Measurements from ENCODE around the gene MLLT1. TPM values are rescaled to one million over a fixed set of nuclear protein-coding genes. Genes with fewer than 3 reads are reported as not detected.
A peak's percentile ranks its signal among the peaks of the same experiment; 100 is the strongest.

Gene MLLT1
- total RNA-seq, 2 donors from 2014 or later: 31.3 to 51.8 TPM

DNA sequence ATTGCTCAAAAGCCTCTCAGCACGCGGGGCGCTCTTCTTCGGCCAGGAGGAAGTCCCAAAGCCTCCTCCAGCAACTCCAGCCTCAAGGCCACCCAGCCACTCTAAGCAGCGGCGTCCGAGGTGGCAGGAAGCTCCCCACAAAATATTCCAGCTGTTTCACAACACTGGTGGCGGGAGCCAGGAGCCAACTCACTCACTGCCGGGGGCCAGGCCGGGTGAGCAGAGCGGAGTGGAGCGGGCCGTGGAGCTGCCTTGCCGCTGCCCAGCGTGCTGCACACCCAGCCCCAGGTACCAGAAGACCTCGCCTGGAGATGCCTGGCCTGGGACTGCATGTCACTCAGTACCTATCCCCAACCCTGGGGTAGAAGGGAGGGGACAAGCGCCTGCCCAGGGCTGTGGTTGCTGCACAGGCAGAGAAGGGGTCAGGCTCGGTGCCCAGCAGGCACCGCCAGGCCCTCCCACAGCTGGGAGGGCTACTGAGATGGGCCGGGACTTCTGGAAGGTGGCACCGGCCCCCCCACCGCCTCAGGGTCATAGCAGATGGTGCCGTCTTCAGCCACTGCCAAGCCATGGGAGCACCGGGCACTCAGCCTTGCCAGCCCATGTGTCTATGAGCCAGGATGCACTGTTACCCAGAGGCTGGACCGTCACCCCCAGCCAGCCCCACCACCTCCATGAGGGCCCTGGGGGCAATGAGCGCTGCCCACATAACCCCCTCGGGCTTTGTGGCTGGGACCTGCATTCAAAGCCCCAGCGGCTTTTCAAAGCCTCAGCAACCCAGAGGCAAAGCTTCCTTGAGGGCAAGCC lies 59.2 kb downstream of the MLLT1 start:
- no peak for ATAC-seq (replicated peaks)
- no peaks in the 10 kb centered on the region for H3K36me3 Mint-ChIP-seq (ENCODE audit: low read depth)

DNA sequence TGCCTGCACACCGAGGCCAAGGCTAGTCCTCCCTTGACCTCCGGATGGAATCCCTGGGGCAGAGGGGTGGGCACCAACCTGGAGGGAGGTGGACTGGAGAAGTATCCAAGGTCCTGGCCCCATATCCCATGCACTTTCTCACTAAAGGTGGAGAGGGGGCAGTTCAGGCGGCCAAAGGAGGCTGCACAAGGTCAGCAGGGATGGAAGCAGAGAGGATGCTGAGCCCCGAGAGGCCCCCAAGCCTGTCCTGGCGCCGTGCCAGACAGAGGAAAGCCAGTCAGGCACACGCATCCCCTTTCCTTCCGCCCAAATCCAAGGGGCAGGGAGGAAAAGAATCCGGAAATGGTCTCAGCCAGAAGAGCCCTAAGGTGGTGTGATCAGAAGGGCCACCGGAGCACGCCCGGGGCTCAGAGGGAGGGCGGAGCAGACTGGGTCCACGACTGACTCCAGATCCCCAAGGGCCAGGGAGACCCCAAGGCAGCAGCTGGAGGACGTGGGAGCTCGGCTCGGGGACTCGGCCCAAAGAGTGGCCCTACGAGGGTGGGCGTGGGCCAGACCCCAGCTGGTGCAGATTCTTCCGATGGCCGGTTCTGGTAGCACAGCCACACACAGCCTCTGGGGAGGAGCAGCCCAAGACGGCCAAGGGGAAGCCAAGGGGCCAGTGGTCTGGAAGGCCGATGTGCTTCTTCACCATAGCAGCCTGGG lies 60.0 kb downstream of the MLLT1 start:
- Mint-ChIP-seq H3K4me3 (no peak overlapping the region), H3K27me3 (no peaks in the 10 kb centered on the region), H3K36me3 (ENCODE audit: low read depth) (no peaks in the 10 kb centered on the region), H3K27ac (no peak overlapping the region), H3K9me3 (no peaks in the 10 kb centered on the region), H3K4me1 (no peaks in the 10 kb centered on the region)
- no peak for ATAC-seq (replicated peaks)

More for the DNA sequence above, 59.2 kb downstream of the MLLT1 start:
- no peak overlapping the region for H3K4me3 Mint-ChIP-seq
- H3K4me1 Mint-ChIP-seq: no peaks in the 10 kb centered on the region
- H3K27me3 Mint-ChIP-seq: no peaks in the 10 kb centered on the region
- H3K27ac Mint-ChIP-seq: no peak overlapping the region
- no peaks in the 10 kb centered on the region for H3K9me3 Mint-ChIP-seq

GRCh38 chr19:6219147-6219525 lies 60.6 kb downstream of the MLLT1 start:
- Mint-ChIP-seq H3K9me3 (no peaks in the 10 kb centered on the region), H3K27me3 (no peaks in the 10 kb centered on the region), H3K4me3 (no peak overlapping the region), H3K27ac (no peak overlapping the region), H3K4me1 (no peaks in the 10 kb centered on the region), H3K36me3 (ENCODE audit: low read depth) (no peaks in the 10 kb centered on the region)
- ATAC-seq (replicated peaks): no peak

DNA sequence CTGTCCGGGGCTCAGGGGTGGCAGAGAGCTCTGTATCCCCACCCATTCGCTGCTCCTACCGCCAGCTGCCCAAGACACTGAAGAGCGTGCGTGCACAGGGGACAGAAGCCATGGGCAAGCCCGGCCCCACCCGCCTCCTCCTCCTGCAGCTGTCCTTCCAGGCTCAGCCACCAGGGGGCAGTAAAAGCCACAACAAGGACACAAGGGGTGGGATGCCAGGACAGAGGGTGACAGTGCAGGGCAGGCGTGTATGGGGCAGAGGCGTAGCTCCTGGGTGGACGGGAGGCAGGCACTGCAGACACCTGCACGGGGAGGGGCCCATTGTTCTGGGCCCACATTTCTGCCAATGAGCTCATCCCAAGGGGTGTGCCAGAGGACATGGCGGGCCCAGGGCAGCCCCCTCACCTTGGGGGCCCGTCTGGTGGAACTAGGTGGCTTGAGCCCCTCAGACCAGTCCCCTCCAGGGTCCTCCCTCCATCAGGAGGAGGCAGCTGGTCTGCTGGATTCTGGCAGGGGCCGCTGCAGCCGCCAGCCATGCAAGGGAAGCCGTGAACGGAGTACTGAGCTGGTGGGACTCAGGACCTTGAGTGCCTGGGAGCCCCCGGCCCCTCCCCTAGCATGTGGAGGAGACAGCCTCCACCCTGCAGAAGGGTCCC lies 61.2 kb downstream of the MLLT1 start:
- H3K9me3 Mint-ChIP-seq: no peaks in the 10 kb centered on the region

GRCh38 chr19:6217752-6218334 lies 61.9 kb downstream of the MLLT1 start:
- no peaks in the 10 kb centered on the region for H3K27me3 Mint-ChIP-seq

More for the DNA sequence above, 61.2 kb downstream of the MLLT1 start:
- Mint-ChIP-seq H3K36me3 (ENCODE audit: low read depth) (no peaks in the 10 kb centered on the region), H3K27me3 (no peaks in the 10 kb centered on the region), H3K4me1 (no peaks in the 10 kb centered on the region), H3K4me3 (no peak overlapping the region), H3K27ac (no peak overlapping the region)
- ATAC-seq (replicated peaks): peak; percentile 85

DNA sequence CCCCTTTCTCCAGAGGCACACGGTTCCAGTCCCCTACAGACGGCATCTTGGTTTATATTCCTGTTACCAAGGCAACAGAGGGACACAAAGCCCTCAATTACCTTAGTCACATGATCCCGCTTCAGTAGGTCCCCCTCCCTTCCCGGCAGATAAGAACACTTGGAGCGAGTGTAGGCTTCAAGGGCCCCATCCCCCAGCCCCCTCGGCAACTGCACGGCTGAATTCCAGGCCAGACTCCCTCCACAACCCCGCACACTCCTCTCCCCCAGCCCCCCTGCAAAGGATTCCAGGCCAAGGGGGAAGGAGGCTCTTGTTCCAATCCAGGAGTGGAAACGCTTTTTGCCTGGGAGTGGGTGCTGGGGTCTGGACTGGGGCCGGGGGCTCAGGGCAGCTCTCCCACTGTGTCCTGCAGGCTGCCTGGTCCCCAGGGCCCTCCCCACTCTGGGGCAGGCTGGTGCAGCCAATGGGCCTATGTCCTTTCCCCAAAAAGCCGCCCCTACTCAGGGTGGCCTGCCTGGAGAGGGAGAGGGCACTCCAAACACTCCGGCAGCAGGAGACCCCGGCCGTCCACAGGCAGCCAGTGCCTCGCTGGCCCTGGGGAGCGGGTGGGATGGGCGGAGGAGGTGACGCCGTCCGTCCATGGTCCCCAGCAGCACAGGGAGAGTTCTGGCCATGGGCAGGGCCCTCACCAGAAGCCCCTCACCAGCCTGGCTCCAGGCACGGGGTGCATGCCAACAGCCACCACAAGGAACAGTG lies 62.6 kb downstream of the MLLT1 start:
- H3K4me3 Mint-ChIP-seq: no peak overlapping the region
- no peak for ATAC-seq (replicated peaks)
- no peak overlapping the region for H3K27ac Mint-ChIP-seq

More at GRCh38 chr19:6217752-6218334, 61.9 kb downstream of the MLLT1 start:
- Mint-ChIP-seq H3K9me3 (no peaks in the 10 kb centered on the region), H3K4me1 (no peaks in the 10 kb centered on the region), H3K36me3 (ENCODE audit: low read depth) (no peaks in the 10 kb centered on the region), H3K4me3 (no peak overlapping the region), H3K27ac (no peak overlapping the region)
- ATAC-seq (replicated peaks): no peak

GRCh38 chr19:6216236-6216995 lies 63.4 kb downstream of the MLLT1 start:
- H3K4me3 Mint-ChIP-seq: no peak overlapping the region
- H3K36me3 Mint-ChIP-seq (ENCODE audit: low read depth): peaks cover 6% of the 10 kb centered on the region
- no peaks in the 10 kb centered on the region for H3K9me3 Mint-ChIP-seq
- no peak for ATAC-seq (replicated peaks)
- no peak overlapping the region for H3K27ac Mint-ChIP-seq
- H3K27me3 Mint-ChIP-seq: no peaks in the 10 kb centered on the region
- no peaks in the 10 kb centered on the region for H3K4me1 Mint-ChIP-seq

More for the DNA sequence above, 62.6 kb downstream of the MLLT1 start:
- H3K27me3 Mint-ChIP-seq: no peaks in the 10 kb centered on the region
- no peaks in the 10 kb centered on the region for H3K4me1 Mint-ChIP-seq
- no peaks in the 10 kb centered on the region for H3K9me3 Mint-ChIP-seq
- H3K36me3 Mint-ChIP-seq (ENCODE audit: low read depth): peaks cover 3% of the 10 kb centered on the region

GRCh38 chr19:6215701-6216235 lies 64.0 kb downstream of the MLLT1 start:
- no peaks in the 10 kb centered on the region for H3K9me3 Mint-ChIP-seq
- peaks cover 6% of the 10 kb centered on the region for H3K36me3 Mint-ChIP-seq (ENCODE audit: low read depth)
- H3K4me3 Mint-ChIP-seq: no peak overlapping the region
- H3K4me1 Mint-ChIP-seq: no peaks in the 10 kb centered on the region
- H3K27ac Mint-ChIP-seq: no peak overlapping the region
- no peaks in the 10 kb centered on the region for H3K27me3 Mint-ChIP-seq
- no peak for ATAC-seq (replicated peaks)

- H3K36me3 Mint-ChIP-seq (ENCODE audit: low read depth): peaks cover 6% of the 10 kb centered on the region
- no peaks in the 10 kb centered on the region for H3K27me3 Mint-ChIP-seq
Measured at GRCh38 chr19:6214881-6215541, 64.8 kb downstream of the MLLT1 start.

DNA sequence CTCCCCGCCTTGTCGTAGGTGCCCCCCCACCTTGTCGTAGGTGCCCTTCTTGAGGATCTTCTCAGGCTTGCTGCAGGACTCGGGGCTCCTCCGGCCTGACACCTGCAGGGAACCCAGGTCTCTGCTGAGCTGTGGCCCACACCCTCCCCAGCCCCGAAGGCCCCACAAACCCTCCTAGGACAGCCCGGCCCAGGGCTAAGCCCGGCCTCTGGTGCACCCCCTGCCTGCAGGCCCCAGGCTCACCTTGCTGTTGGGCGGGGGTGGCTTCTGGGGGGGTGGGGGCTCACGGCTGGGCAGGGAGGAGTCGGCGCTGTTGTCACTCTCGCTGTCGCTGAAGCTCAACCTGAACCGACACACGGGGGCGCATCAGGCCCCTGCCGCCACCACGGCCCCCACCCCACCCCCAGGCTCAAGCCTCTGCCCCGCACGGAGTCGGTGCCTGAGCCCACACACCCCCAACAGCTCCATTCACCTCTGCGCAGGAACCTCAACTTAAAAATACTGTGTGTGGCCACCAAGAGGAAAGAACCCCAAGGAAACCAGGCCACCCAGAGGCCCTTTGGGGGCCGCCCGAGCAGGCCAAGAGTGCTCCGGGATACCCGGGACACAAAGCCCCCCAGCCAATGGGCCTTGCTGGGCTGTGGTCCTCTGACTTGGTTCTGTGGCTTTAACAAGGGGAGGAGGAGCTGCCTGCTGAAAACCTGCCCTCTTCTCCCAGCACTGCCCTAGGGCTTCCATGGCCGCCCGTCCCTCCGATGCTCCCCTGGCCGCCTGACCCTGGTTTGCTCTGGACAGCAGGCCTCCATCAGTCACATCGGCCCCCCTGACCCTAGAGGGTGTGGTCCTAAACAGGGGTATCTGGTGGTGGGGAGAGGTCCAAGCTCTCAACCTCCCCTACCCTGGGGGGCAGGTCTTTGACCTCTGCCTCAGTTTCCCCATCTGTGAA lies 65.8 kb downstream of the MLLT1 start:
- H3K9me3 Mint-ChIP-seq: no peaks in the 10 kb centered on the region
- peaks cover 6% of the 10 kb centered on the region for H3K36me3 Mint-ChIP-seq (ENCODE audit: low read depth)
- H3K4me3 Mint-ChIP-seq: no peak overlapping the region
- H3K27me3 Mint-ChIP-seq: no peaks in the 10 kb centered on the region
- no peak overlapping the region for H3K27ac Mint-ChIP-seq
- no peaks in the 10 kb centered on the region for H3K4me1 Mint-ChIP-seq
- ATAC-seq (replicated peaks): no peak

More at GRCh38 chr19:6214881-6215541, 64.8 kb downstream of the MLLT1 start:
- Mint-ChIP-seq H3K27ac (no peak overlapping the region), H3K4me3 (no peak overlapping the region), H3K4me1 (no peaks in the 10 kb centered on the region), H3K9me3 (no peaks in the 10 kb centered on the region)
- no peak for ATAC-seq (replicated peaks)

DNA sequence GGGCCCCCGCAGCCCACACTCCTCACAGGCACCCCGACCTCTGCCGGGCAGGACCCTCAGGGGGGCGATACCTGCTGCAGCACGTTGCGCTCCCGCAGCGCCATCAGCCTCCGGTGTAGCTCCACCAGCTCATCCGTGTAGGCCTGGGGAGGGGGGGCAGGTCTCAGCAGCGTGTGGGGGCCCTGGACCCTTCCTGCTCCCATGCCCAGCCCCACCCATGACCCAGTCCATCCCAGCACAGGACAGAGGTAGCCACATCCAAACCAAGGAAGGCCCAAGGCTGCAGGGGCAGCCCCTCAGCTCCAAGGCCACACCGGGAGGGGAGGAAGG lies 66.5 kb downstream of the MLLT1 start:
- no peaks in the 10 kb centered on the region for H3K27me3 Mint-ChIP-seq
- no peaks in the 10 kb centered on the region for H3K4me1 Mint-ChIP-seq
- no peaks in the 10 kb centered on the region for H3K9me3 Mint-ChIP-seq
- H3K36me3 Mint-ChIP-seq (ENCODE audit: low read depth): peaks cover 6% of the 10 kb centered on the region
- no peak for ATAC-seq (replicated peaks)
- no peak overlapping the region for H3K4me3 Mint-ChIP-seq
- no peak overlapping the region for H3K27ac Mint-ChIP-seq
